HG03469 (cell line): ENCODE data around the gene HDLBP.
"Not testable (repeated sequence)": the region's sequence is repeated elsewhere in the genome, so short reads cannot be mapped to it uniquely, and the experiment has no call there.

Experiments
- ATAC-seq: cut with Tn5 transposase; IDR thresholded peaks from one replicate; pipeline ENCODE4 v1.9.1; 2021; ENCODE audit warnings: mild to moderate bottlenecking, moderate library complexity, moderate number of reproducible peaks; ENCODE audit not compliant: unreplicated experiment

HDLBP gene

DNA sequence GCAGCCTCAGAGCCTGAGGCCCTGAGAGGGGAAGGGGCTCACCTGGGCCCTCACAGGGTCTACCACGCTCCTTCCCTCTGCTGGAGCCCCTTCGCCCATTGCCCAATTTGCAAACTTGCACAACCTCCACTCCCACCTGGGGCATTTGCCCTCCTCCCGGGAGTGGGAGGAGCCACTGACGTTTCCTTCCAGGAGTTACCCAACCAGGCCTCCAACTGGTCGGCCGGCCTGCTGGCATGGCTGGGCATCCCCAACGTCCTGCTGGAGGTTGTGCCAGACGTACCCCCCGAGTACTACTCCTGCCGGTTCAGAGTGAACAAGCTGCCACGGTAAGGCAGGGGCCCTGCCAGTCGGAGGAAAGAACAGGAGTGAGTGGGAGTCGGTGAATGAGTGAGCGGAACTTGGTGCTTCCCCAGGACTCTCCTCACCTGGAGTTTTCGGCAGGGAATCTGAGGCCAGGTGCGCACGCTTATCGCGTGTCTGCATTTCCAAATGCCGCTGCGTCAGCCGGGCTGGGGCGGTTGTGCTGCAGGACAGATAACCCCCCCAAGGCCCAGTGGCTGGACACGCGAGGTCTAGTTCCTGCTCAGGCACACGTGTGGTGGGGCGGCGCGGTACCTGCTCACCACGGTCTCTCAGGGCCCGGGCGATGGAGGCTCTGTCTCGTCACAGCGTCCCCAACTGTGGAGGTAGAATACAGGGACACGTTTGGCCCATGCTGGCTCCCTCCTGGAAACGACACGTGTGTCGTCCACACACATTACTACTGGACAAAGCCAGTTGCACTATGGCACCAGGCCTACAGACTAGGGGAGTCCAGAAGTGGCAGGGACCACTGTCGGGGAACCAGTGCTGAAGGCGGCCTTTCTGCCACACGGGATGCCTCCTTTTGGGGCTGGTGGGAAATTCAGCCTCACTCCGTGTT, 115.3 kb downstream of the HDLBP start:
- ATAC-seq: no peak

- ATAC-seq: no peak
Observed at GRCh38 chr2:241199286-241199685, 116.2 kb downstream of the HDLBP start.

DNA sequence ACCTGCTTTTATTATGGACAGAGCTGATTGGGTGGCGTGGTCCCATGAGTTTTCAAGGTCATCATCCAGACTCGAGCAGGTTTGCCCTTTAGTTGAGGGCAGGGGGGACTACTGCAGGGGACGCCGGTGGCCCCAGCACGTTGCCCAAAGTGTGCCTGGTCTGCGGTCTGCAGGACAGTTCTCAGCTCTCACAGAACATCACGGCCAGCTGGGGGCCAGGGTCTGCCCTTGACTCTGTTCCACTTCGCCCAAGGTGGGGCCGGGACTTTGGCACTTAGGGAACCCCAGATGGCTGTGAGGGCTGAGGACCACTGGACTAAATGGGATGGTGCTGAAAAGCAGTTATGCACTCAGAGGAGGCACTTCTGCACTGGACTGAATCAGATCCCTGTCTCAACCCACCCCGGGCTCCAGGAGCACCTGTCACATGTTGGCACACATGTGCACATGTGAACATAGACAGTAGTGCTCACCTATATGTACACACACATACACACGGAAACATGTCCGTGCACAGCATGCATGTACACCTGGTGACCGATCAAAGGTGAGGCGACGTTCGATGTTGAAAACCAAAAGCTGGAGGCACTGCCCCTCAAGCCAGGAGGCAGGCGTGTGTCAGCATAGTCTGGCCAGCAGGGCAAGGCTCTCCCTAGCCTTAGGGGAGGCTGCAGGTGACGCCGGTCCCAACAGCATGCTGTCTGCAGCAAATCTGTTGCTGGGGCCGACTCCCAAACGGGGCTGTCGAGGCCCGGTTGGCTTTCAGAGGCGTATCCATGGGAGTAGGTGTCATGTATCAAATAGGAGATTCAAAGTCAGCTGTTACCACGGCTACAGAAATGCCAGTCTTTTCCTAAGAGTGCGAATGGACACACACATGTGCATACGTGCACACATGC, 116.8 kb downstream of the HDLBP start:
- no peak for ATAC-seq

DNA sequence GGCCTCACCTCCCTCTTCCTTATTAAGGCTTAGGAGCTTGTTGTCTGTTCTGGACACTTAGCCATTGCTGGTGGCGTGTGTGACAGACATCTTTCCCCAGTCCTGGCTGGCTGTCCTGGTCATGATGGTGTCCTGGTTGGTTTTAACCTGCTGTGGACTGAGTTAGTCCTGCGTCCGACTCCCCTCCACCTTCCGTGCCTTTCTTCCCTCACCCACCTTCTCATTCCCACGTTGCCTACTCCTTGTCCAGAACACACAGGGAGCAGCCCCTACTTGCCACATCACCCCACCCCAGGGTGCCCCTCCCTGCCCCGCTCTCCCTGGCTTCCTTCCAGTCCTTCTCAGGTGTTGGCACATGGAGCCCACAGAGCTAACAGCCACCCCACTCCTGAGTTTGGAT, 117.5 kb downstream of the HDLBP start:
- ATAC-seq: no peak

DNA sequence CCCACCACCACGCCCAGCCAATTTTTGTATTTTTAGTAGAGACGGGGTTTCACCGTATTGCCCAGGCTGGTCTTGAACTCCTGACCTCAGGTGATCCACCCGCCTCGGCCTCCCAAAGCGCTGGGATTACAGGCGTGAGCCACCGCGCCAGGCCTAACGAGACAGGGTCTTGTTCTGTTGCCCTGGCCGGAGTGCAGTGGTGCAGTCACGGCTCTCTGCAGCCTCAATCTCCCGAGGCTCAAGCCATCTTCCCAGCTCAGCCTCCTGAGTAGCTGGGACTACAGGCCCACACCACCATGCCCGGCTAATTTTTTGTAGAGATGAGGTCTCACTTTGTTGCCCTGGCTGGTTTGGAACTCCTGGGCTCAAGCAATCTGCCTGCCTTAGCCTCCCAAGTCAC, 118.2 kb downstream of the HDLBP start:
- ATAC-seq: not testable (repeated sequence)

DNA sequence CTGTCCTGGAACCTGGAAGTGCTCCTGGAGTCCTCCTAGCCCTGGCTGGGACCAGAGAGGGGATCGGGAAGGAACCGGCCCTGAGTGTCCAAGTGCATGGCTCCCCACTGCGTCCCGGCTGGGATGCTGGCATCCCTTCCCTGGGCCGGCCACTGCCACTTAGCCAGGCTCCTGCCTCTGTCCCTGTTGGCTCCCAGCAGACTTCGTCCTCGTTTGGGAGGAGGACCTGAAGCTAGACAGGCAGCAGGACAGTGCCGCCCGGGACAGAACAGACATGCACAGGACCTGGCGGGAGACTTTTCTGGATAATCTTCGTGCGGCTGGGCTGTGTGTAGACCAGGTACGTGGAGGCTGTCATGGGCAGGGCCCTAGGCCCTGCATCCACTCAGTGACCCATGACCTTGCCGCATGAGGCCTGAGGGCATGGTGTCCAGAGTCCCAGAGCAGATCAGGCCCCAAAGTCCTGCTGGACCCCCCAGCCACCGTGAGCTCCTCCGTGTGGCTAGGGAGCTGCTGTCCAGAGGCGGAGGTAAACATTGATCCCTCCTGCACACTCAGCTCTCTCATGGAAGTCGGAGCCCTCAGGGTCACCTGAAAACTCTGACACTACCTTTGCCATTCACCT, 119.9 kb downstream of the HDLBP start:
- ATAC-seq: no peak

GRCh38 chr2:241194811-241195210, 120.7 kb downstream of the HDLBP start:
- ATAC-seq: no peak

- no peak for ATAC-seq
Observed at GRCh38 chr2:241193271-241193670, 122.2 kb downstream of the HDLBP start.

DNA sequence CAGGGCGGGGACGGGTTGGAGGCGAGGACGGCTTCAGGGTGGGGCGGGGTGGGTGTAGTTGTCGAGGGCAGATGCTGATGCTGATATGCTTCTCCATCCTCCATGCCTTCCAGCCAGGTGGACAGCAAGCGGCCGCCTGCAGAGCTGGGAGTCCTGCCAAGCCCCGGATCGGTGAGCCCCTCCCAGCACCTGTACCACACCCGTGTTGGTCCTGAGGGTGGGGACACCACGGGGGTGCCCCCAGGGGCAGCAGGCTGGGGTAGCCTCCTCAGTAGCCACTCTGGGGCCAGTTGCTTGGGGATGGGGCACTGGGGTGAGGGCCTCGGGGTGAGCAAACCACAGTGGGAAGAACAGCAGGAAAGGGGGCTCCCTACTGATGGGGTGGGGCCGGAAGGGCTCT, 124.4 kb downstream of the HDLBP start:
- no peak for ATAC-seq

- ATAC-seq: no peak
Observed at GRCh38 chr2:241190291-241190981, 125.0 kb downstream of the HDLBP start.

DNA sequence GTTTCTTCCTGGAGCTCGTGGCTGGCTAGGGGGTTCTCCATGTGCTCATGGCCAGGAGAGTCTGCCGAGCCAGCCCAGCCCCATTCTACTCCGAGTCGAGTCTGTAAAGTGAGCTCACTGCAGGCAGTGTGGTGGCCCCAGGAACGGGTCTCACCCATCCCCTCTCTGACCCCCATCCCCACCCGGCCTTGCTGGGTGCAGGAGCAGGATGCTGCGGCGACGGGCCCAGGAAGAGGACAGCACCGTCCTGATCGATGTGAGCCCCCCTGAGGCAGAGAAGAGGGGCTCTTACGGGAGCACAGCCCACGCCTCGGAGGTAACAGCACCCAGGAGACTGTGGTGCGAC, 125.6 kb downstream of the HDLBP start:
- ATAC-seq: no peak

GRCh38 chr2:241189093-241189855, 126.2 kb downstream of the HDLBP start:
- ATAC-seq: no peak

DNA sequence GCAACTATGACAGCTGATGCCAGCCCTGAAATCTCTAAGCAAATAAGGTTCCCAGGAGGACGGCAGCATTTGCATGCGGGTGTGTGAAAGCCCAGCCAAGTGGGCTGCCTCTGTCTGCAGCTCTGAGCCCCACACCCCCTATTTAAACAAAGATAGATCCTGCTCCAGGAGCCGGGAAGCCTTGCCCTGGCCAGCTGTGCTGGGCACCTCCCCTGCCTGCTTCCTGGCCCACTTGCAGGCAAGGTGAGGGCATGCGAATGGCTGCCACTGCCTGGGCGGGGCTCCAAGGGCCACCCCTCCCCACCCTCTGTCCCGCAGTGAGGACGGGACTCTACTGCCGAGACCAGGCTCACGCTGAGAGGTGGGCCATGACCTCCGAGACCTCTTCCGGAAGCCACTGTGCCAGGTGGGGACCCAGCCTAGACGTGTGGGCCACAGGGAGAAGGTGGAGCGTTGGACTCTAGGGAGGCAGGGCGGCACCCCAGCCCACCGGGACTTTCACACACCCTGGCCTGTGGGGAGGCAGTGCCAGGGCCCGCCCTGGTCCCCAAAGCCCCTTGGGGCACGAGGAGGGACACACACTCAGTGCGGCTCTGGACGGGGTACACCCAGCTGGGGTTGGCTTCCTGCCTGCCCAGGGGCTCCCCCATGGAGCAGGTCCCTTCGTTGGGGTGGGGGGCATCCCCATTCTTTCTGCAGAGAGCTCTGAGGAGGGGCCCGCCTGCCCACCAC, 126.9 kb downstream of the HDLBP start, which contains the start of gene ANO7:
Gene ANO7 (plus strand): TSS at position 317 of the 732 bp plus-strand sequence. CDS start 1,387 bp downstream, outside the sequence.
- no peak for ATAC-seq

GRCh38 chr2:241187918-241188234, 127.6 kb downstream of the HDLBP start:
- no peak for ATAC-seq

DNA sequence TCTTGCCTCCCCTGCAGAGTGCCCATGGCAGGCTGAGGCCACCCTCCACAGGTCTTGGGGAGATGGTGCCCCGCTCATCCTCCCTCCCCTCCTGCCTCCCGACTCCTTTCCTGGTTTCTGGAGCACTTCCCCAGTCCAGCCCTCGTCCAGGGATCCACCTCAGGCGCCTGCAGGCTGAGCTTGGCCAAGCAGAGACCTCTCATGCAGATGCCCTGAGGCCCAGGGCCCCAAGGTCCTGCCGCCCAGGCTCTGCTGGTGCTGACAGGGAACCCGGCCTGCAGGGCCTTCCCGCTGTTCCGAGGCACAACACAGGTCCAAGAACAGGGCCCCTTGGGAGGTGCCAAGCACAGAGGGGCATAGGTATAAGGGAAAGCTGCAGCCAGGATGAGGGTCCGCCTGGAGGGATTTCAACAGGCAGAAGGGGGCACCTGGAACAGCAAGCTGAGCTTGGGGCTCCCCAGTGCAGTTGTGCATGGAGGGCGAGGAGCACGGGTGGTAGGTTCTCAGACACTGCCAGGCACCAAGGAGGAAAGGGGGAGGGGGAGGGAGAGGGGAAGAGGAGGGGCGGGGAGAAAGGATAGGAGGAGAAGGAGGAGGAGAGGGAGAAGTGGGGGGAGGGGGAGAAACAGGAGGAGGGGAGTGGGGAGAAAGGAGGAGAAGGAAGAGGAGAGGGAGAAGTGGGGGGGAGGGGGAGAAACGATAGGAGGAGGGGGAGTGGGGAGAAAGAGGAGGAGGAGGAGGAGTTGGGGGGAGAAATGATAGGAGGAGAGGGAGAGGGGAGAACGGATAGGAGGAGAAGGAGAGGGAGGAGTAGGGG, 128.2 kb downstream of the HDLBP start:
- ATAC-seq: no peak

- no peak for ATAC-seq
Observed at GRCh38 chr2:241185961-241186360, 129.5 kb downstream of the HDLBP start.

GRCh38 chr2:241184901-241185300, 130.6 kb downstream of the HDLBP start:
- no peak for ATAC-seq

GRCh38 chr2:241183221-241183620, 132.3 kb downstream of the HDLBP start:
- ATAC-seq: no peak
